Midbrain (tissue), 1 donor: ENCODE measurements around the gene ATP5MK.
"Not testable (repeated sequence)": the region's sequence is repeated elsewhere in the genome, so short reads cannot be mapped to it uniquely, and the experiment has no call there.

Experiments
- DNase-seq: peaks from one replicate; lab custom pipeline; 2025; lab: John Stamatoyannopoulos, UW

ATP5MK gene

GRCh38 chr10:103396067-103396788 lies at the start of gene ATP5MK, which contains the start of gene PDCD11:
Gene ATP5MK (minus strand): TSS chr10:103396475. CDS start chr10:103392457, 4,018 bp downstream.
Gene PDCD11 (plus strand): TSS chr10:103396626. CDS start chr10:103398427, 1,801 bp downstream.
- peak; percentile 98 for DNase-seq

- DNase-seq: no peak
These were observed 49.1 kb upstream of the ATP5MK start for GRCh38 chr10:103445366-103445765.

DNA sequence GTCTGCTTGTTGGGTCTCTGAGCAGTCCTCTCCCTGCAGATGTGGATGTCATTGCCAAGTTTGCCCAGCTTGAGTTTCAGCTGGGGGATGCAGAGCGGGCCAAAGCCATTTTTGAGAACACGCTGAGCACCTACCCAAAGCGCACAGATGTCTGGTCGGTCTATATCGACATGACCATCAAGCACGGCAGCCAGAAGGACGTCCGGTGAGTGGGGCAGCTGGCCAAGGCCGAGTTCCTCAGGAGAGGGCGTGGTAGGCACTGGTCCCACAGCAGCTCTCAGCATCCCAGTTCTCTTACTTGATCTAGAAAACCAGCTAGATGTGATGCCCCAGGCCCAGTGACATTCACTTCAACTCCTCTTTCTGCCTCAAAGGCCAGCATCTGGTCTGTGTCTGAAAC lies 48.2 kb upstream of the ATP5MK start:
- no peak for DNase-seq

DNA sequence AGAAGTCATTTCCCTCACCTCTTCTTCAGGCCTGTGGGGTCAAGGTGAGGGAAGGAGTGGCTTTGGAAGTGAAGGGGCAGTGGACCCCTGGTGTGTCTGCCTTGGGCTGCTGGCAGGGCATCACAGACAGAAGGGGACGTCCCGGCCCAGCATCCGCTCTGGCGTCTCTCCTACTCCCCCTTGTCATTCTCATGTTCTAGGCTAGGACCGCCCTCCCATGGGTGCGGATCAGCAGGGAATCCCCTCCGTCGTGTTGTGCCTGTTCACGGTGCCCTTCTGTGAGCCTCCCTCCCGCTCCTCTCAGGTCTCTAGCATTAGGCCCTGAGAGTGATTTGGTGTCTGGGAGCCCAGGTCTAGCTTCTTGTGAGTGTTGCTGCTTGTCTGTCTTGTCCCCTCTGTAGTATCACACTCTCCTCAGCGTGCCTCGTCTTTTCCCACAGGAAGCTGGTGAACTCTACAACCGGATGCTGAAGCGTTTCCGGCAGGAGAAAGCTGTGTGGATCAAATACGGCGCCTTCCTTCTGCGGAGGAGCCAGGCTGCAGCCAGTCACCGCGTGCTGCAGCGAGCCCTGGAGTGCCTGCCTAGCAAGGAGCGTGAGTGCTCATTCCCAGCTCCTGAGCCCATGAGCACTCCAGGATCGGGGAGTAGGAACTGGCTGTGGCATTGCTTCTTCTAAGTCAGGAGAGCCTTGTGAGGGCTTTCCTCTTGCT lies 47.4 kb upstream of the ATP5MK start:
- DNase-seq: no peak

DNA sequence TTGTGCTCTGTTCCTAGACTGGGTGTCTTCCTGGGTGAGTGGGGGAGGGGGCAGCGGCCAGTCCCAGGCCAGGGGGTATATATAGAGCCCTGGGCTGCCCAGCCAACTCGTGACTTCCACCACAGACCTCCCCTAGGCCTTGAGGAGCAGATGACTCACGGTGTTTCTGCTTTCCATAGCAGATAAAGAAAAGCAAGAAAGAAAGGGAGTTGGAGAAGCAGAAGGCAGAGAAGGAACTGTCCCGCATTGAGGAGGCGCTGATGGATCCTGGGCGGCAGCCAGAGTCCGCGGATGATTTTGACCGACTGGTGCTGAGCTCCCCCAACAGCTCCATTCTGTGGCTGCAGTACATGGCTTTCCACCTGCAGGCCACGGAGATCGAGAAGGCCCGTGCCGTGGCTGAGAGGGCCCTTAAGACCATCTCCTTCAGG lies 45.8 kb upstream of the ATP5MK start:
- peak; percentile 2 for DNase-seq

- no peak for DNase-seq
These were observed 45.3 kb upstream of the ATP5MK start for GRCh38 chr10:103441611-103442010.

DNA sequence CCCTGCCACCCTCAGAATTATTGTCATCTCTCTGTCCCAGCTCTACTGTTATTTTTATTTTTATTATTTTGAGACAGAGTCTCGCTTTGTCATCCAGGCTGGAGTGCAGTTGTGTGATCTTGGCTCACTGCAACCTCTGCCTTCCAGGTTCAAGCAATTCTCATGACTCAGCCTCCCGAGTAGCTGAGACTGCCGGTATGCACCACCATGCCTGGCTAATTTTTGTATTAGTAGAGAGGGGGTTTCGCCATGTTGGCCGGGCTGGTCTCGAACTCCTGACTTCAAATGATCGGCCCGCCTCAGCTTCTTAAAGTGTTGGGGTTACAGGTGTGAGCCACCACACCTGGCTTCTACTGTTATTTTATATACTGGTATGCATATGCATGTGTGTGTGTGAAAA lies 44.9 kb upstream of the ATP5MK start:
- DNase-seq: no peak

GRCh38 chr10:103440416-103440815 lies 44.1 kb upstream of the ATP5MK start:
- no peak for DNase-seq

DNA sequence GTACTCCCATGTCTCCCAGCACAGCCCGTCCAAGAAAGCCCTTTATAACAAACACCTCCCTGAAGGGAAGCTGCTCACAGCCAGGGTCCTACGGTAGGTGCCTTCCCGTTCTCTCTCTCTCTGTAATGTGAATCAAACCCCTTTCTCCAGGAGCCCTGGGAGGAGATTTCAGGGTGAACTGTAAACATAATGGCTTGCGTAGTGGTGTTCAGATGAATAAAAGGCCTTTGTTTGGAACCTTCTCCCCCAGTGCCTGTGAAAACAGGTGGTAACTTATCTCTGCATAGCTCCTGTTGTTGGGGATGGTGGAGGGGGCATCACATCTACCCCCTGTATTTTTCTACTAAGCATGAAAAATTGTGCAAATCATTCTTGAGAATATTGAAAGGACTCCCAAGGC lies 43.5 kb upstream of the ATP5MK start:
- no peak for DNase-seq

- no peak for DNase-seq
These were observed 37.6 kb upstream of the ATP5MK start for GRCh38 chr10:103433858-103434257.

- no peak for DNase-seq
These were observed 35.6 kb upstream of the ATP5MK start for GRCh38 chr10:103431902-103432301.

DNA sequence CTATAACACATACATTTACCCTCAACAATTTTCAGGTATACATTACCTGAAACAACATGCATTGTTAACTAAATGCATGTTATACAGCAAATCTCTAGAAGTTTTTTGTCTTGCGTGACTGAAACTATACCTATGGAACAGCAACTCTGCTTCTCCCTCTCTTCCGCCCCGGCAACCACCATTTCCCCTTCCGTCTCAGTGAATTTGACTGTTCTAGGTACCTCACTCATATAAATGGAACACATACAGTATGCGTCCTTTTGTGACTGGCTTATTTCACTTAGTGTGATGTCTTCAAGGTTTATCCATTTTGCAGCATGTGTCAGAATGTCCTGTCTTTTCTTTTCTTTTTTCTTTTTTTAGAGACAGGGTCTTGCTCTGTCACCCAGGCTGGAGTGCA lies 33.4 kb upstream of the ATP5MK start:
- DNase-seq: no peak

DNA sequence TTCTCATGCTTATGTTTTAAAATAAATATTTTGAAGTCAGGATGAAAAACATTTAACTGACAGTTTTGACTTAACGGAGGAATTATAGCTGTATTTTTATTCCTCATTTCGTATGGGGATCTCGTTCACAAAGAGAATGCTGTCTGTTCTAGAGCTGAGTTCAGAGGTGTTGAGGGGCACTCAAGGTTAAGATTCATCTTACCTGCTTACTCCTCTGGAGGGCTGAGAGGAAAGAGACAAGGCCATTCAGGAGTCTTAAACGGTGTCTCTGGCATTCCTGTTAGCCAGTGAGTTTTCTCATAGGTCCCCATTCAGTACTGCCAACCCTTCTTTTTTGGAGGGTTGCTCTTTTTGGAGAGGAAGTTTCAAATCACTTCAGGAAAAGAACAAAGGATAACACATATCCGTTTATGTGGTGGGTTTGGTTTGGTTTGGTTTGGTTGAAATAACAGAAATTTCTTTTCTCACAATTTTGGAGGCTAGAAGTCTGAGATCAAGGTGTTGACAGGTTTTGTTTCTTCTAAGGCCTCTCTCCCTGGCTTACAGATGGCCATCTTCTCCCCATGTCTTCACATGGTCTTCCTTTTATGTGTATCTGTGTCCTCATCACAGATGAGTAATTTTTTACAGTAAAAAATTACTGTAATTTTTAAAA lies 32.8 kb upstream of the ATP5MK start:
- no peak for DNase-seq

DNA sequence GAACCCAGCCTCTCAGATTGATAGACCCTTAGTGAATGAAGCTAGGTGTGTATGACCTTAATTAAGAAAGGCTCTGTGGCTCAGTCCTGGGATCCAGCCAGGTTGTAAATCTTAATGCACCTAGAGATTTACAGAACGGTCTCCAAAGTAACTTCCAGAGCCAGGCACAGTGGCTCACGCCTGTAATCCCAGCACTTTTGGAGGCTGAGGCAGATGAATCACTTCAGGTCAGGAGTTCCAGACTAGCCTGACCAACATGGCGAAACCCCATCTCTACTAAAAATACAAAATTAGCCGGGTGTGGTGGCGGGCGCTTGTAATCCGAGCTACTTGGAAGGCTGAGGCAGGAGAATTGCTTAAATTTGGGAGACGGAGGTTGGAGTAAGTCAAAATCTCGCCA lies 31.6 kb upstream of the ATP5MK start:
- no peak for DNase-seq

DNA sequence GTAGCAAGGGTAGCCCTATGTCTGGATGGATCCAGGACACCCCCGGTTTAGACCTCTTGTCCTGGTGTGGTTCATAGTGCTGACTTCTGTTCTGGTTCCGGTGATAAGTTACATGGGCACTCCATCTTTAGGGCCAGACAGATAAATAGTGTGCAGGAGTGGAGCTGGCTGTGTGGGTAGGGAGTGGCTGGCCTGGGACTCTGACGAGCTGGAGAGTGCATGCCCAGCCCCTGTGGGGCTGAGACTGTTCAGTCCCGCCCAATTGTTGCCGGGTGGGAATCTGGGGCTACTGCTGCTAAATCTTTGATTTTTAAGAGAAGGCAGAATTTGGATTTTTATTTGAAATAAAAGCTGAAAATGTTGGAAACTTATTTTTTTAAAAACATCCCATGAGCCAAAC lies 27.5 kb upstream of the ATP5MK start:
- no peak for DNase-seq

DNA sequence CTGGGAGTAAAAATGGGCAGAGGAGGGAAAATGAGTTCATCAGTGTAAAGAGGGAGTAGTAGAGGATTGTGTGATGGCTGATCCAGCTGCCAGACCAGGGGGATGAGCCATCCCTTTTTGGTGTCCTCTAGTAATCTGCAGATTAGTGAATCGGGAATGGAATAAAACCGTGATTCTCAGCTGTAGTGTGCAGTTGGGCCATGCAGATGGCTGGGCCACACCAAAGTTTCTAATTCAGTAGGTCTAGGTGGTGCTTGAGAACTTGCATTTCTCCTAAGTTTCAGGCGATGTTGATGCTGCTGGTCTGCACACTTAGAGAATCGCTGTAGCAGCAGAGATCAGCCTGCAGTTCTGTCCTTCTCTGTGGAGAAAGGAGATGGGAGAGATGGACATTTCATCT lies 22.8 kb upstream of the ATP5MK start:
- no peak for DNase-seq

DNA sequence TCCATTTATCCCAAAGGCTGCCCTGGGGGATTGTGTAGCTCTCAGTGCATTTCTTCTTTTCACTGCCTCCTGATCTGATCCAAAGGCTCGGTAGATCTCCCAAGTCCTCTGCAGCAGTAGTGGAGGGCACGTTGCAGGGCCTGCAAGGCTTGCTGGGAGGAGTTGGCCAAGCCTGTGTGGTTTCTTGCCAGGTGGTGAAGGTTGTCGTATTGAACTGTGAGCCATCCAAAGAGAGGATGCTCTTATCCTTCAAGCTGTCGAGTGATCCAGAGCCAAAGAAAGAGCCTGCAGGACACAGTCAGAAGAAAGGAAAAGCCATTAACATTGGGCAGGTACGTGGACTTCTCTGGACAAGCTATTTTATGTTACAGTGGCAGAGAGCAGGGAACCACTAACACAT lies 21.3 kb upstream of the ATP5MK start:
- no peak for DNase-seq

DNA sequence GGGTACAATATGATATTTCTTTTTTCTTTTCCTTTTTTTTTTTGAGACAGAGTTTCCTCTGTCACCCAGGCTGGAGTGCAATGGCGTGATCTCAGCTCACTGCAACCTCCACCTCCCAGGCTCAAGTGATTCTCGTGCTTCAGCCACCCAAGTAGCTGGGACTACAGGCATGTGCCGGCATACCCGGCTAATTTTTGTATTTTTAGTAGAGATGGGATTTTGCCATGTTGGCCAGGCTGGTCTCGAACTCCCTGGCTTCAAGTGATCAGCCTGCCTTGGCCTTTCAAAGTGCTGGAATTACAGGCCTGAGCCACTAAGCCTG lies 20.8 kb upstream of the ATP5MK start:
- not testable (repeated sequence) for DNase-seq

DNA sequence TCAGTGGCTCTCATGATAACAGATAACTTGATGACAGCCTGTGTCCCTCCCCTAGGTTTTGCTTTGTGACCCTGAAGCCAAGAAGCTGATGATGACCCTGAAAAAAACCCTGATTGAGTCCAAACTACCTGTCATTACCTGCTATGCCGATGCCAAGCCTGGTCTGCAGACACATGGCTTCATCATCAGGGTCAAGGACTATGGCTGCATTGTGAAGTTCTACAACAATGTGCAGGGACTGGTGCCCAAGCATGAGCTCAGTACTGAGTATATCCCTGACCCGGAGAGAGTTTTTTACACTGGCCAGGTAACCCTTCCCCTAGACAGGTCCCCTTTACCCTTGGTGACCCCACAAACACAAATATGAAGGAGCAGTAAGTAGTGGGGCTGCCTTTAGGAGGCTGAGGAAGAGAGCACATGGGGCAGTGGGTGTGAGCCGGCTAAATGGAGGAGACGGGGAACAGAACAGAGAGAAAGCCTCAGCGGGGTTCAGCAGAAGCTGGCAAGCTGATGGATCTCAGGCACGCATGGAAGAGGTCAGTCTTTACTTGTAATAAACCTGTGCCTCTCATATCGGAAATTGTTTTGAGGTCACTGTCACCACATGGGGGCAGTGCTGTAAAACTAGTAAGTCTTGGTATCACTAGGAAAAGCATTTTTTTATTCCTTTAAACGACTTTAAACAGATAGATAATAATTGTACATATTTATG lies 20.3 kb upstream of the ATP5MK start:
- peak; percentile 44 for DNase-seq

DNA sequence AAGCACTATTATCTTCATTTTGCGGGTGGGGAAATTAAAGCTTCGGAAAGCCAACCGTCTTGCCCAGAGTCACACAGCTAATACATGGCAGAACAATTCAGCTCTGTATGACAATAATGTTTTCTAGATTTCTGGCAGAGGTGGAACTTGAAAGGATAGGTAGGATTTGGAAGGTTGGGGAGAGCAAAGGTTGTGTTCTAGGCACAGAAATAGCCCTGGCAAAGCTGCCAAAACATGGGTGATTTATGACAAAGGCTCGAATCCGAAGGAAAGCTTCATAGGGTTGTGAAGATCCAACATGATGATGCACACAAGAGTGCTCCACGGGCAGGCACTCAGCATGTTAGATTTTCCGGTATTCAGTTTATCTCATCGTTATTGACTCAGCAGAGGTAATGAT lies 19.3 kb upstream of the ATP5MK start:
- no peak for DNase-seq

GRCh38 chr10:103413564-103413963 lies 17.3 kb upstream of the ATP5MK start:
- no peak for DNase-seq

DNA sequence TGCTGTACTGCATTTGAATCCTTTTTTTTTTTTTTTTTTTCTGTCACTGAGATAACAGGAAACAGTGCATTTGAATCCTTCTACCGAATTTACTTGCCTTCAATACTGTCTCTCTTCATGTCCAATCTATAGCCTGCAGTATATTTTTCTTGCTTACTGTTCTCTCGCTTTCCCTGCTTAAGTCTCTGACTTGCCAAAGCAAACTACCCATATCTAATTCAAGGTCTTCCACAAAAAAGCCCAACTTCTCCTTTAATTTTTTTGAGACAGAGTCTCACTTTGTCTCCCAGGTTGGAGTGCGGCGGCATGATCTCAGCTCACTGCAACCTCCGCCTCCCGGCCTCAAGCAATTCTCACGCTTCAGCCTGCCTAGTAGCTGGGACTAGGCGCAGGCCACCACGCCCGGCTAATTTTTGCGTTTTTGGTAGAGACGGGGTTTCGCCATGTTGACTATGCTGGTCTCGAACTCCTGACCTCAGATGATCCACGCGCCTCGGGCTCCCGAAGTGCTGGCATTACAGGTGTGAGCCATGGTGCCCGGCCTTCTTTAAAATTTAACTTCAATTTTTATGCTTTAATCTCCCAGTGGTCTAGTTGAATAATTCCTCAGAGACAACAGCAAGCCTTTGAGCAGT lies 1.0 kb upstream of the ATP5MK start:
- DNase-seq: no peak
